Measurements from ENCODE around the gene ZDHHC8.

Gene ZDHHC8

DNA sequence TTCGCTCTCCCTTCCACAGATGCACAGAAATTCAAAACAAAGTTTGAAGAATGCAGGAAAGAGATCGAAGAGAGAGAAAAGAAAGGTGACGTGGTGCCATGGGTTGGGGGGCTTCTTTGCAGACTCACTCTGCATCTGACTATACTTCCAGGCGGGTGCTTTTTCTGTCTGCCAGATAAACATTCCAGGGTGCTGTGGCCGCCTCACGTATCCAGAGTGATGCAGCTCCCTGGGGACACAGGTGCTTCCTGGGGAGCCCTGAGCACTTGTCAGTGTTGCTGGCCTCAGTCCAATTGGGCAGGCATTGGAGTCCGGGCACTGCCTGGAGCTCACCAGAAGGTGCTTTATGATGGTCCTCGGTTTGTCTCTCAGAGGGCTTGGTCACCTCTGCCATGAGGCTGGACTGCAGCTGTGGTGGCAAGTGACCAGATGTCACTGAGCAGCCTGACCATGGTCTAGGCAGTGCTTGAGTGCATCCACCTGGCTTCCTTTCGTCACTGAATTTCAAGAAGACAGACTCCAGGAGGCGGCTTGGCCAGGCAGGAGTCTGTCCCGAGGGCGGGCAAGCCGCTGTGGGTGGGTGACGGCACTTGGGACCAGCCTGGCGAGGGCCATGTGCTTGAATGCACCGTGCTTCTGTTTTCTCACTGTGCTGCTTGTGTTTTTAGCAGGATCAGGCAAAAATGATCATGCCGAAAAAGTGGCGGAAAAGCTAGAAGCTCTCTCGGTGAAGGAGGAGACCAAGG is 5.1 kb upstream of the ZDHHC8 start:
- ChIA-PET POLR2A (interaction anchor here (0.6 kb wide), 1 partner anchor 302 kb away, joined by 3 read pairs; no protein-coding TSS in a partner anchor), CTCF (no interaction called here)
- TF ChIP-seq, protein P1, sequence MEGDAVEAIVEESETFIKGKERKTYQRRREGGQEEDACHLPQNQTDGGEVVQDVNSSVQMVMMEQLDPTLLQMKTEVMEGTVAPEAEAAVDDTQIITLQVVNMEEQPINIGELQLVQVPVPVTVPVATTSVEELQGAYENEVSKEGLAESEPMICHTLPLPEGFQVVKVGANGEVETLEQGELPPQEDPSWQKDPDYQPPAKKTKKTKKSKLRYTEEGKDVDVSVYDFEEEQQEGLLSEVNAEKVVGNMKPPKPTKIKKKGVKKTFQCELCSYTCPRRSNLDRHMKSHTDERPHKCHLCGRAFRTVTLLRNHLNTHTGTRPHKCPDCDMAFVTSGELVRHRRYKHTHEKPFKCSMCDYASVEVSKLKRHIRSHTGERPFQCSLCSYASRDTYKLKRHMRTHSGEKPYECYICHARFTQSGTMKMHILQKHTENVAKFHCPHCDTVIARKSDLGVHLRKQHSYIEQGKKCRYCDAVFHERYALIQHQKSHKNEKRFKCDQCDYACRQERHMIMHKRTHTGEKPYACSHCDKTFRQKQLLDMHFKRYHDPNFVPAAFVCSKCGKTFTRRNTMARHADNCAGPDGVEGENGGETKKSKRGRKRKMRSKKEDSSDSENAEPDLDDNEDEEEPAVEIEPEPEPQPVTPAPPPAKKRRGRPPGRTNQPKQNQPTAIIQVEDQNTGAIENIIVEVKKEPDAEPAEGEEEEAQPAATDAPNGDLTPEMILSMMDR (IDR thresholded peaks at IDR 0.05; ENCODE audit: control extremely low read depth, extremely low read depth, low read depth, missing control alignments) = no peak
- DNase-seq (ENCODE audit: extremely low spot score) = no peak

DNA sequence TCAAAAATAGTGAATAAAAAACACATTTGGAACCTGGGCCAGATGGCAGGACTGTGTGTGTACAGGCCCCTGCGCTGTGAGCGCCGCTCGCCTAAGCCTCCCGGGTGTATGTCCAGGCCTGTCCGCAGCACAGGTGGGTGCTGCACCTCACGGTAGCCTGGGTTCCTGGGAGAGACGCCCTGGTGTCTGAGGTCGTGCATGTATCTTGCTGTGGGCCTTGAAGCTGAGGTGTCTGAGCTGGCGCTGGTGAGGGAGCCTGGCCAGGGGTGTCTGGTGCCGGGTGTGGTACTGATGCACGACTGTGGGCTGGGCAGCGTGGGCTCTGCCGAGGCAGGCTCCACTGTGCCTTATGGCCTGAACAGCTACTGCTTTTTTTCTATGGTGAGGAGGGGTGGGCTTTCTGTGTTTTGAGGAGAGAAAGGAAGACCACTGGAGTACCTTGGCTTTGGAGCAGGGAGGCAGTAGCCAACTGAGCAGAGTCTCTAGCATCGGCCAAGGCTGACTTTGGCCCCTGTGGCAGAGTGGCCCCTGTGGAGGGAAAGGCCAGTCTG is 4.2 kb upstream of the ZDHHC8 start:
- TF ChIP-seq, protein P1 (IDR thresholded peaks at IDR 0.05; ENCODE audit: control extremely low read depth, extremely low read depth, low read depth, missing control alignments) = no peak
- DNase-seq (ENCODE audit: extremely low spot score) = no peak
- CTCF ChIA-PET = interaction anchor here (2.8 kb wide), 1 partner anchor 157 kb away, joined by 19 read pairs; no protein-coding TSS in a partner anchor
- POLR2A ChIA-PET = interaction anchor here (0.8 kb wide), 1 partner anchor 10 kb away, joined by 3 read pairs; the partner anchor contains the start of gene TRMT2A

GRCh38 chr22:20127869-20128618 is 3.6 kb upstream of the ZDHHC8 start:
- DNase-seq (ENCODE audit: extremely low spot score) = no peak
- TF ChIP-seq, protein P1 (IDR thresholded peaks at IDR 0.05; ENCODE audit: control extremely low read depth, extremely low read depth, low read depth, missing control alignments) = no peak
- CTCF ChIA-PET = interaction anchor here (2.8 kb wide), 1 partner anchor 158 kb away, joined by 19 read pairs; no protein-coding TSS in a partner anchor
- POLR2A ChIA-PET = interaction anchor here (0.8 kb wide), 1 partner anchor 11 kb away, joined by 3 read pairs; the partner anchor contains the start of gene TRMT2A

- ChIA-PET POLR2A (no interaction called here), CTCF (interaction anchor here (1.2 to 2.8 kb wide), 7 partner anchors 8 to 160 kb away, joined by 3 to 19 read pairs (median 5); partner anchors contain the start of gene TRMT2A)
- DNase-seq (ENCODE audit: extremely low spot score) = no peak
- TF ChIP-seq, protein P1 (IDR thresholded peaks at IDR 0.05; ENCODE audit: control extremely low read depth, extremely low read depth, low read depth, missing control alignments) = no peak
These were observed 3.0 kb upstream of the ZDHHC8 start for GRCh38 chr22:20128619-20128901.

- DNase-seq (ENCODE audit: extremely low spot score) = no peak
- POLR2A ChIA-PET = no interaction called here
- TF ChIP-seq, protein P1 (IDR thresholded peaks at IDR 0.05; ENCODE audit: control extremely low read depth, extremely low read depth, low read depth, missing control alignments) = peak; percentile 43
- CTCF ChIA-PET = interaction anchor here (0.6 to 2.8 kb wide), 10 partner anchors 8 to 399 kb away, joined by 3 to 19 read pairs (median 4); partner anchors contain the start of gene TRMT2A
These were observed 2.5 kb upstream of the ZDHHC8 start for GRCh38 chr22:20128902-20129746.

DNA sequence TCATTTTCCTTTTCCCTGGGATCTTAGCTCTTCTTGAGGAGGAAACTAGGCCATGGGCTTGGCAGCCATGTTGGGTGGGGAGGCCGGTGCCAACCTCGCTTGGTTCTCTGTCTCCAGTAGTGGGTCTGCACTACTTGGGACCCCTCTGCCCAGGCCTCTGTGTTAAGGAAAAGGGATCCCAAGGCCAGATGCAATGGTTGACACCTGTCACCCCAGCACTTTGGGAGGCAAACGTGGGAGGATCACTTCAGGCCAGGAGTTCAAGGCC is 1.9 kb upstream of the ZDHHC8 start:
- TF ChIP-seq, protein P1 (IDR thresholded peaks at IDR 0.05; ENCODE audit: control extremely low read depth, extremely low read depth, low read depth, missing control alignments) = no peak
- no peak for DNase-seq (ENCODE audit: extremely low spot score)
- CTCF ChIA-PET = interaction anchor here (0.6 to 2.8 kb wide), 10 partner anchors 9 to 400 kb away, joined by 3 to 19 read pairs (median 4); partner anchors contain the start of gene TRMT2A
- POLR2A ChIA-PET = no interaction called here
